ENCODE measurements around the gene PAGE2B.
"Not testable (repeated sequence)": the region's sequence is repeated elsewhere in the genome, so short reads cannot be mapped to it uniquely, and the experiment has no call there.

PAGE2B gene

DNA sequence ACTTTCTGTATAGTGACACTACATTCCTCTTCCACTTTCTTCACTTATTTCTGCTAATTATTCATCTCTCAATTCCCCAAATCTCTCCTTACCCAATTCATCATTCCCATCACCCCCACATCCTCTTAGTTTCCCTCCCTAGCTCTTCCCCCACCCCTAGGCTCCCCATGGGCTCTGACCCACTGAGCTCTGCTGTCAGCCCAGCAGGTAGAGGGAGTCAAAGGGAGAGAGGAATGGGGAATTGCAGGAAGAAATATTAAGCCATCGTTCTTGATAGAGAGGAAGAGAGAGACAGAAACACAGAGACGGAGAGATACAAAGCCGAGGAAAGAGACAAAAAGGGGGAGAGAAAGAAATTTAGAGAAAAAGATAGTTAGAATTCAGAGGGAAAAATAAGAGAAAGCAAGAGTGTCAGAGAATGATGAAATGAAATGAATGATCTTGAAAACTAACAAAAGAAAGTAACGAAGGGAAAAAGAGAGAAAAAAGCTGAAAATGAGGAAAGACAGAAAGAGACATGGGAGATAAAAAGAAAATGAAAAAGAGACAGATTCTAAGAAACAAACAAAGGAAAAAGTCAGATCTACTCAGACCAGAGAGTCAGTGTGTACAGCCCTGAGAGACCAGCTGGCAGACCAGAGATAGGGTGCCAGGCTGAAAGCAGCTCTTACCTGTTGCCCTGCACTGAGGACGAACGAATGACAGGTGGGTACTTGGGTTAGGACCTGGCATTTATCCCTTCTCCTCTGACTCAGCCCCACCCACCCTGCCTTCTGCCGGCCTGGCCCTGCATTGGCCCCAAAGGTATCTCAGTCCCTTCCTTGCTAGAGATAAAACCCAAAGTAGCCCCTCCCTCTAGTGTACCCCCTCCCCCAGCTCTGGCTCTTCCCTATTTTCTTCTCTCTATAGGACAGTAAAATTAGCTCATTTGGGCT, 44.3 kb upstream of the PAGE2B start, which contains the start of gene ALAS2:
Gene ALAS2 (minus strand): TSS at position 707 of the 935 bp plus-strand sequence. CDS start 4,977 bp downstream, outside the sequence.
- TF ChIP-seq, protein P1, sequence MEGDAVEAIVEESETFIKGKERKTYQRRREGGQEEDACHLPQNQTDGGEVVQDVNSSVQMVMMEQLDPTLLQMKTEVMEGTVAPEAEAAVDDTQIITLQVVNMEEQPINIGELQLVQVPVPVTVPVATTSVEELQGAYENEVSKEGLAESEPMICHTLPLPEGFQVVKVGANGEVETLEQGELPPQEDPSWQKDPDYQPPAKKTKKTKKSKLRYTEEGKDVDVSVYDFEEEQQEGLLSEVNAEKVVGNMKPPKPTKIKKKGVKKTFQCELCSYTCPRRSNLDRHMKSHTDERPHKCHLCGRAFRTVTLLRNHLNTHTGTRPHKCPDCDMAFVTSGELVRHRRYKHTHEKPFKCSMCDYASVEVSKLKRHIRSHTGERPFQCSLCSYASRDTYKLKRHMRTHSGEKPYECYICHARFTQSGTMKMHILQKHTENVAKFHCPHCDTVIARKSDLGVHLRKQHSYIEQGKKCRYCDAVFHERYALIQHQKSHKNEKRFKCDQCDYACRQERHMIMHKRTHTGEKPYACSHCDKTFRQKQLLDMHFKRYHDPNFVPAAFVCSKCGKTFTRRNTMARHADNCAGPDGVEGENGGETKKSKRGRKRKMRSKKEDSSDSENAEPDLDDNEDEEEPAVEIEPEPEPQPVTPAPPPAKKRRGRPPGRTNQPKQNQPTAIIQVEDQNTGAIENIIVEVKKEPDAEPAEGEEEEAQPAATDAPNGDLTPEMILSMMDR (IDR thresholded peaks at IDR 0.05; ENCODE audit: unreplicated experiment in 3 of 3) = no peak
- Mint-ChIP-seq H3K36me3 (ENCODE audit: low read depth) (no peaks in the 10 kb centered on the region), H3K4me3 (no peak within 1 kb of the TSS), H3K9me3 (peaks cover 11% of the 10 kb centered on the region), H3K27me3 (ENCODE audit: low read depth) (peaks cover 3% of the 10 kb centered on the region), H3K4me1 (peaks cover 9% of the 10 kb centered on the region), H3K27ac (peak within 1 kb of the TSS in 1 of 3 experiments; percentile 38)

DNA sequence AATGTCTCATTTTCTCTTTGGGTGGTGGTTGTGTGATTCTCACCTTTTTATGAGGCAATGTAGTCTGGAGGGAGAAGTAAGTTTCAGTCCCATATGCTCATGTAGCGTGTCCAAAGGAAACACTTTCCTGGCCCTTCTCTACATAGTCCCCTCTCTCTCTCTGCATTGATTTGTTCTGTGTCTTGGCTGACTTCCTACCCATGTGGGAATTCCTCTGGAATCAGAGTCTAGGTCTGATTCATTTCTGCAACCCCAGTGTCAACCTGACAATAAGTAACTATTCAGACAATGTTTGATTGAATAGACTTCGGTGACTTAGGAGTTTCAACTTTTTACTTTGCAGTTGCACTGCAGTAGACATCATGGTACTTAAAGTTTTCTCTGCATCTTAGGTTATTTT, 41.4 kb upstream of the PAGE2B start:
- TF ChIP-seq, protein P1 (IDR thresholded peaks at IDR 0.05; ENCODE audit: unreplicated experiment in 3 of 3) = no peak
- H3K4me3 Mint-ChIP-seq = no peak overlapping the region
- peaks cover 9% of the 10 kb centered on the region for H3K4me1 Mint-ChIP-seq
- no peaks in the 10 kb centered on the region for H3K36me3 Mint-ChIP-seq (ENCODE audit: low read depth)
- H3K27ac Mint-ChIP-seq = peak overlapping the region; percentile 75 to 86 (median 80)
- peaks cover 7% of the 10 kb centered on the region for H3K9me3 Mint-ChIP-seq
- H3K27me3 Mint-ChIP-seq (ENCODE audit: low read depth) = no peaks in the 10 kb centered on the region

DNA sequence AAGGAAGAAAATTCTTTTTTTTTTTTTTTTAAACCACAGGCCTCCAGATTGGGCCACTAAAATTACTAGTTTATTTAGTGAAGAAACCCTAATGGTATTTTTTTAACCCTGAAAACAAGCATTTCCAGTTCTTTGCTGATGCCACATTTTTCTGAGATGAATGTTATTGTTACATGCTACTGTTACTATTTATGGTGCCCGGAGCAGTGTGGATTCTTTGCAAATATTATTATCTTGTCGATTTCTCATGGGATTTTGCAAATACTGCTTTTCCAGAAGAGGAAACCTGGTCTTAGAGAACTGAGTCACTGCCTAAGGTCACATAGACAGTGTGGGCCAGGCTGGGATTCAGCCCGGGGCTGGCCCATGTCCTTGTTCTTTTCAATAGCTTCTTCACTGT, 35.4 kb upstream of the PAGE2B start:
- no peak overlapping the region for H3K4me3 Mint-ChIP-seq
- H3K27ac Mint-ChIP-seq = no peak overlapping the region
- no peaks in the 10 kb centered on the region for H3K36me3 Mint-ChIP-seq (ENCODE audit: low read depth)
- no peaks in the 10 kb centered on the region for H3K27me3 Mint-ChIP-seq (ENCODE audit: low read depth)
- peaks cover 15% of the 10 kb centered on the region for H3K9me3 Mint-ChIP-seq
- TF ChIP-seq, protein P1 (IDR thresholded peaks at IDR 0.05; ENCODE audit: unreplicated experiment in 3 of 3) = no peak
- H3K4me1 Mint-ChIP-seq = no peaks in the 10 kb centered on the region

DNA sequence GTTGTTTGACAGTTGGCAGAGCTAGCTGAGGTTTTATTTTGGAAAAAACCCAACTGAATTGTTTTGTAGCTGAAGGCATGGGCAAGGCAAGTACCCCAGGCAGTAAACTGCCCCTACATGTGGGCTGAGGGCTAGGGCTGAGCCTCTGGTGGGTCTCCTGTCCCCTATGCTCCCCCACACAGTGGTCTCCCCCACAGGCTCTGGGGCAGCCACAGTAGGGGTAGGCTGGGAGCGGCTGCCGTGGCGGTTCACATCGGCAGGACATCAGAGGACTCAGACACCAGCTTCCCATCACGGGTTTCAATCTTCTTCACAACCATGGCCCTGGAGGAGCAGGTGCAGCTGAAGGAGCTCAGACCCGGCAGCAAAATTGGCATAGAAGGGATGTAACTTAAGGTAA, 33.3 kb upstream of the PAGE2B start:
- Mint-ChIP-seq H3K36me3 (ENCODE audit: low read depth) (no peaks in the 10 kb centered on the region), H3K4me3 (no peak overlapping the region), H3K9me3 (peaks cover 16% of the 10 kb centered on the region), H3K27ac (no peak overlapping the region), H3K4me1 (no peaks in the 10 kb centered on the region), H3K27me3 (ENCODE audit: low read depth) (no peaks in the 10 kb centered on the region)
- TF ChIP-seq, protein P1 (IDR thresholded peaks at IDR 0.05; ENCODE audit: unreplicated experiment in 3 of 3) = no peak

DNA sequence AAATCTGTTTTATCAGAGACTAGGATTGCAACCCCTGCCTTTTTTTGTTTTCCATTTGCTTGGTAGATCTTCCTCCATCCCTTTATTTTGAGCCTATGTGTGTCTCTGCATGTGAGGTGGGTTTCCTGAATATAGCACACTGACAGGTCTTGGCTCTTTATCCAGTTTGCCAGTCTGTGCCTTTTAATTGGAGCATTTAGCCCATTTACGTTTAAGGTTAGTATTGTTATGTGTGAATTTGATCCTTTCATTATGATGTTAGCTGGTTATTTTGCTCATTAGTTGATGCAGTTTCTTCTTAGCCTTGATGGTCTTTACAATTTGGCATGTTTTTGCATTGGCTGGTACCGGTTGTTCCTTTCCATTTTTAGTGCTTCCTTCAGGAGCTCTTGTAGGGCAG, 24.2 kb upstream of the PAGE2B start:
- H3K27ac Mint-ChIP-seq; H3K4me1 Mint-ChIP-seq; H3K27me3 Mint-ChIP-seq (ENCODE audit: low read depth): not testable (repeated sequence)

DNA sequence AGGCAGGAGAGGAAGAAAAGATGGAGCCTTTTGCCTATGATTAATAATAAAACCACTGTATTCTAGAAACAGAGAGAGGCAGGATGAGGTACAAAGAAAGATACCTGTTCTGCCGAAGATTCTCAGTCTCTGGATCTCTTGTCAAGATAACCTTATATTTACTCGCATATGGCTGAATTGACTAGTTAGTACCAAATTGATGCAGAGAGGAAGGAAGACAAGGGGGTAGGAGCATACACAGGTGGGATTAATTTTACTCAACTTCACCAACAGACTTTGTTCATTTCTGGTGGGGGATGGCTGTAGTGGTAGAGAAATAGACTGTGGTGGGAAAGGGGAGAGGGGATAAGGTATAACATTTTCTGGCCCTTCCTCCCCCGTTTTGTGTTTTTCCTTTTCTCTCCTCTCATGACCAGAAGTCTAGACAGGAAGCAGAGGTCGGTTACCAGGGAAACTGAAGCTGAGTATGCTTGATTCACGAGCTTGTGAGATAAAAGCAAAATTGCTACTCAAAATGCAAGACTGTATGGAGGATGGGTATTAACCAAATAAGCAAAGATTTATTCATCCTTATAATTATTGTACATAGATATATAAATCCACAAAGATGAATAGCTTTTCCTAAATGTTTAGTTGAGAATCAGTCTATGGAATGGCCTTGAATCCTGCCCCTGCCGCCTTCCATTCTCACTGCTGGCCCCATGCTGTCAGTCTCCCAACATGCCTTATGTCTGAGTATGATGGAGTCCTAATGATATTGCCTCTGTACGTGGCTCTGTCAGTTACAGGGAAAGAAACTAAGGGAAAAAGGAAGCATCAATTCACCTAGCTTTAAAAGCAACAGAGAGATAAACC, 17.8 kb upstream of the PAGE2B start:
- Mint-ChIP-seq H3K27ac (peak overlapping the region; percentile 89 to 93 (median 92)), H3K9me3 (peaks cover 9% of the 10 kb centered on the region), H3K27me3 (ENCODE audit: low read depth) (no peaks in the 10 kb centered on the region), H3K4me1 (peaks cover 21% of the 10 kb centered on the region), H3K36me3 (ENCODE audit: low read depth) (no peaks in the 10 kb centered on the region), H3K4me3 (peak overlapping the region; percentile 42 to 60 (median 51))
- TF ChIP-seq, protein P1 (IDR thresholded peaks at IDR 0.05; ENCODE audit: unreplicated experiment in 3 of 3) = no peak

More for the DNA sequence above, 24.2 kb upstream of the PAGE2B start:
- not testable (repeated sequence) for H3K4me3 Mint-ChIP-seq; H3K36me3 Mint-ChIP-seq (ENCODE audit: low read depth)
- H3K9me3 Mint-ChIP-seq = peaks cover 38% of the 10 kb centered on the region
